GM18498 (cell line): Measurements from ENCODE around the gene ABCC1.
A peak's percentile ranks its signal among the peaks of the same experiment; 100 is the strongest.

ENCODE experiments used
- ATAC-seq: cut with Tn5 transposase; IDR thresholded peaks from one replicate; pipeline ENCODE4 v1.9.1; 2021; ENCODE audit warnings: mild to moderate bottlenecking, moderate library complexity; ENCODE audit not compliant: unreplicated experiment

Gene ABCC1

GRCh38 chr16:15988268-15989013 lies 39.0 kb downstream of the ABCC1 start:
- no peak for ATAC-seq

- no peak for ATAC-seq
These were observed 41.5 kb downstream of the ABCC1 start for GRCh38 chr16:15990902-15991301.

DNA sequence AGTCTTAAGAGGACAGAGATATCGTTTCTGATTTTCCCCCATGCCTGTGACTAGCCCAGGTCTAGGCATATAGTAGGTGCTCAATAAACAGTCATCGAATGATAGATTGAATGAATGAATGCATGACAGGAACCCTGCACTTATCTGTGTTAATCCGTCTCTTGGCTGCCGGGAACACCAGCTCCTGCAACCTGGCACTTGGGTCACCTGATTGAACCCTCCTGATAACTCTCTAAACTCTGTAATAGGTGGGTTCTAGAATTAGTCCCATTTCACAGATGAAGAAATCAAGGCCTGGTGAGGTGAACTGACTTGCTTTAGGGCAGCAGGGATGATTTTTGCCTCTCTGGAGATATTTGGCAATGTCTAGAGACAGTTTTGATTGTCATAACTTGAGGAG lies 43.7 kb downstream of the ABCC1 start:
- no peak for ATAC-seq

DNA sequence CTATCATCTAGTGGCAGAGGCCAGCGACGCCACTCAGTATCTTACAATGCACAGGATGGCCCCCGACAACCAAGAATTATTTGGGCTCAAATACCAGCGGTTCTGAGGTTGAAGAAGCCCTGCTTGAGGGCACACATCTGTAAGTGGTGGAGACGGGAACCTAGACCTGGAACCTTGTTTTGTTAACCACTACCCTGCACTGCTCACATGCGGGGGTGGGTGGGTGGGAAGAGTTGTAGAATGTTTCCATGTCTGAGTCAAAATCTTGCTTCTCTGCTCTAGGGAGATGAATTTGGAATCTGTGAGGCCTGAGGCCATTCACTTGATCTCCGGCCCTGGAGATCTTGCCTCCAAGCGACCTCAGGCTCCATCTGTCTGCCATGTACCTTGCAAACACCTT lies 44.1 kb downstream of the ABCC1 start:
- ATAC-seq, result no peak

DNA sequence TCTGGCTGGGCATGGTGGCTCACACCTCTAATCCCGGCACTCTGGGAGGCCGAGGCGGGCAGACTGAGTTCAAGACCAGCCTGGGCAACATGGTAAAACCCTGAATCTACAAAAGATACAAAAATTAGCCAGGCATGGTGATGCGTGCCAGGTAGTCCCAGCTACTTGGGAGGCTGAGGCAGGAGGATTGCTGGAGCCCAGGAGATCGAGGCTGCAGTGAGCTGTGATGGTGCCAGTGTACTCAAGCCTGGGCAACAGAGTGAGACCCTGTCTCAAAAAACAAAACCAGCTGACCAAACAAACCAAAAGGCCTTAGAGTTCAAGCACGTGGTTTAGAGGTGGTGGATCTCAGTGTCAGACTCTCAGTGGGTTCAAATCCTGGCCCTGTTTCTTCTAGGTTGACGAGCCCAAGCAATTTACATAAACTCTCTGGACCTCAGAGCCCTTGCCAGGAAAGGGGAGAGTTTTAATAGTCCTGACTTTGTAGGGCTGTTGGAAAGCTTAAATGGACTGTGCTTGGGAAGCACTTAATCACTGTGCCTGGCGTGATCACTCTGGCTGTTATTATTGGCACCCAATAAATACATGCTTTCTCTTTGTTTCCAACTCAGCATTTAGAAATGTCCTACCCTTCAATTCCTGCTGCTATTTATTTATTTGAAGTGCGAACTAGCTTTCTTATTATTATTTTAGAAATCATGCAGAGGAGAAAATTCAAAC lies 44.7 kb downstream of the ABCC1 start:
- no peak for ATAC-seq

DNA sequence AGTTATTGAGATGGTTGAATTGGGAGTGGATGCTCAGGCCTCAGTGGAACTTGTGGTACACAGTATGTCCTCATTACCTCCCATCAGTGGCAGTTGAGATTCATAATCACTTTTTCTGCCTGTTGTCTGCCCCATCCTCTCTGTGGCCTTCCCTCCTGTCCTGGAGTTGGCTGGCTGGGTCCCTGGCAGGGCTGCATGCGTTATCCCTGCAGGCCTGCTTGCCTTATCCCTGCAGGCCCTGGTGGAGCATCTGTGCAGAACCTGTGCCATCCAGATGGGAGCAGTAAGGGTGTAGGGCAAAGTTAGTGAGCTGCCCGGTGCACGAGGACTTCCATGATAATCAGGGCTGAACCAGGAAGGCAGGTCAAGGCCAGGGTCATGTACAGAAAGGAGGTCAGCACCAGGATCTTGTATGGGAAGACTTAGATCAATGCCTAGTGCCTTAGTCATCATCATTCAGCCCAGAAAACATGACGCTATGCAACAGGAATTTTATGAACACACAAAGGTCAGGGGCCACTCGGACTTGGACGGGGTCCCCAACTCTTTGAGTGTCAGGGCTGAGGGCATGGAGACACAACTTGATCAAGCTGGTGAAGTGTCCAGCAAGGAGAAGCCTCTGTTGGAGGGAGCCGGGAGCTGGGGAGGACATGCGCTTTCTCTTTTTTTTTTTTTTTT lies 47.2 kb downstream of the ABCC1 start:
- ATAC-seq, result no peak

- ATAC-seq, result no peak
These were observed 51.3 kb downstream of the ABCC1 start for GRCh38 chr16:16000685-16001084.

DNA sequence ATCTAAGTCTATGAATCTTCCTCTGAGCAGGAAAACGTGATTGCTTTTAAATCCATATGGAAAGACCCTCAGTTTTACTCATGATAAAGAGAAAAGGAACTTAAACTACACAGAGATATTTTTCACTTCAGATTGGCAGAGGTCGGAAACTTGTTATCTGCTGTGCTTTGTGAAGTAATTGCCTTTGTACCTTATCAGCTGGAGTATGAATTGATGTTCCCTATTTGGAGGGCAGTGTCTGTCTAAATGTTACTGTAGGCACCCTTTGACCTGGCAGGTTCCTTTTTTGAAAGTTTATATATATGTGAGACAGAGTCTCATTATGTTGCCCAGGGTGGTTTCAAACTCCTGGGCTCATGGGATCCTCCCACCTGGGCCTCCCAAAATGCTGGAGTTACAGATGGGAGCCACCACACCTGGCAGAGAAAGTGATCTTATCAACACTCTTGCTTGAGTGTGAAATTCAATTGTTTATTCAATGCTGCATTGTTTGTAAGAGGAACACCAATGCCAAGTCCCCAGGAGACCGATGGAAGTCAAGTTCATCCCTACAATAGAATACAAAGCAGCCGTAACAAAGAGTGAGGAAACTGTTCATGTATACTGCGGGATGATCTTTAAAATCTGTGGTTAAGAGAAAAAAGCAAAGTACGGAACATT lies 52.3 kb downstream of the ABCC1 start:
- no peak for ATAC-seq

GRCh38 chr16:16003719-16004313 lies 54.4 kb downstream of the ABCC1 start:
- no peak for ATAC-seq

GRCh38 chr16:16004314-16004749 lies 54.9 kb downstream of the ABCC1 start:
- no peak for ATAC-seq

DNA sequence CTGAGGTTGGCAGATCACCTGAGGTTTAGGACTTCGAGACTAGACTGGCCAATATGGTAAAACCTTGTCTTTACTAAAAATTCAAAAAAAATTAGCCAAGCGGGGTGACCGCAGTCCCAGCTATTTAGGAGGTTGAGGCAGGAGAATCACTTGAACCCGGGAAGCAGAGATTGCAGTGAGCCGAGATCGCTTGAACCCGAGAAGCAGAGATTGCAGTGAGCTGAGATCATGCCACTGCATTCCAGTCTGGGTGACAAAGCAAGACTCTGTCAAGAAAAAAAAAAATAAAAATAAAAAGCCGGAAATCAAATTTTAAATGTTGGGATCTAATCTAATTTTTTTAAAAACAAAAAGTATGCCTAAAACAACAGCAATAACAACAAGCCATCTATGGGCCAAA lies 56.3 kb downstream of the ABCC1 start:
- ATAC-seq, result no peak

DNA sequence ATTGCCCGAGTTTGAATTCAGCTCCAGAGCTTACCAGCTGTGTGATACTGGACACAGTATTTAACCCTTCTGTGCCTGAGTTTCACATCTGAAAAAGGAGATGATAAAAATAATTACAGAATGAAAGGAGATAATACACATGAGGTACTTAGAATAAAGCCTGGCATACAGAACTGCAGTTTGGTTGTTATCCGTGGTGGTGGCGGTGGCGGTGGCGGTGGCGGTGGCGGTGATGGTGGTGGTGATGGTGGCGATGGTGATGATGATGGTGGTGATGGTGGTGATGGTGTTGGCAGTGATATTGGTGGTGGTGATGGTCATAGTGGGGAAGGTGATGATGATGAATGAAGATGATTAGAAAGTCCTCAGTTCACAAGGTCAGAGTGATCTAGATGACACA lies 57.2 kb downstream of the ABCC1 start:
- no peak for ATAC-seq

DNA sequence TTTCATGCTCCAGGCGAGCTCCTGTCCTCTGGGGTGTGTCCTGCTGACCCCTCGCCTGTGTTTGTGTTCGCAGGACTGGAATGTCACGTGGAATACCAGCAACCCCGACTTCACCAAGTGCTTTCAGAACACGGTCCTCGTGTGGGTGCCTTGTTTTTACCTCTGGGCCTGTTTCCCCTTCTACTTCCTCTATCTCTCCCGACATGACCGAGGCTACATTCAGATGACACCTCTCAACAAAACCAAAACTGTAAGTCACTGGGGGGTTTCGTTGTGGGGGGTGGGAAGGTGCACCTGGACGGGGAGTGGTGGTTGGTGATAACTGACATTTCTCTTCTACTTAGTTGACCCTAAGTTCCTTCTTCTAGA lies 58.3 kb downstream of the ABCC1 start:
- peak; percentile 79 for ATAC-seq

- no peak for ATAC-seq
These were observed 59.2 kb downstream of the ABCC1 start for GRCh38 chr16:16008666-16009065.

GRCh38 chr16:16009401-16009800 lies 60.0 kb downstream of the ABCC1 start:
- no peak for ATAC-seq

GRCh38 chr16:16010194-16010593 lies 60.8 kb downstream of the ABCC1 start:
- ATAC-seq, result no peak

DNA sequence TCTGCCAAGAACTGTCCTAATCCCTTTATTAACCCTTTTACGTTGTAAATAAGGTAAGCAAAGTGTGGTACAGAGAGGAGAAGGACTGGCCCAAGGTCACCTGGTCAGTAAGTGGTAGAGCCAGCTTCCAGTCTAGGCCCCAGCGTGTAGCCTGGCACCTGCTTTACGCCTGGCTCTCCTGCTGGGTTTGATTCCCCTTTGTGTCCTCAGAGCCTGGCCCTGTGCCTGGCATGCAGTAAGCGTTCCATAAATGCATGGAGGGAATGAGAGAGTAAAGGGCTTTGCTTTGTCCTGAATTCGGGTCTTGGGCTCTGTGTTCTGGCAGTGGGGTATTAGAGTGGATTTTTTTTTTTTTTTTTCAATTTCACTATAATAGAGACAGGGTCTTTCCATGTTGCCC lies 62.7 kb downstream of the ABCC1 start:
- no peak for ATAC-seq

DNA sequence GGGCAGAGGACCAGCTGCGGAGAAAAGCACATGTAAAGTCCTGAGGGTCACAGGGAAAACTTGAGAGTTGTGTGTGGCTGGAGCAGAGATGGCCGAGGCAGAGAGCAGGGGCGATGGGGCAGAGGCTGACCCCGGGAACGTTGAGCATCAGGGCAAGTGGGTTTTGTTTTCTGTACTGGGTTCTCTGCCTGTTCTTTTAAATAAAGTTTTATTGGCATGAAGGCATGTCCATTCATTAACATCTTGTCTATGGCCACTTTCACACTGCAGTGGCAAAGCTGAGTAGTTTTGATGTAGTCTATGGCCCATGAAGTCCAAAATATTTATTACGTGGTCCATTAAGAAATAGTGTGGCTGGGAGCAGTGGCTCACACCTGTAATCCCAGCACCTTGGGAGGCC lies 64.4 kb downstream of the ABCC1 start:
- ATAC-seq, result no peak

- ATAC-seq, result no peak
These were observed 65.2 kb downstream of the ABCC1 start for GRCh38 chr16:16014329-16015224.

DNA sequence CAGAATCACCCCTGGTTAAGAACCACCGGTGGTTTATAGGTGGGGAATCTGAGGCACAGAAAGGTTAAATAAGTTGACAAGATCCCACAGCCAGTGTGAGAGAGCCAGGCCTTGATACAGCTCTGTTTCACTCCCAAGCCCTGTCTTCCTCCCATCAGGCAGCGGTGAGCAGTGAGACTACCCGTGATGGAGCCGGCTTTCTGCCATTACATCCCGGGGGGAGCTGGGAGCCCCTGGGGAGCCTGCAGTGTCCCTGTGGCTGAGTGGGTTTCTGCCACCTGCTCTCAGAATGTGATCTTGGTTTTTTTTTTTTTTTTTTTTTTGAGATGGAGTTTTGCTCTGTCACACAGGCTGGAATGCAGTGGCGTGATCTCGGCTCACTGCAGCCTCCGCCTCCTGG lies 66.4 kb downstream of the ABCC1 start:
- no peak for ATAC-seq
